ENCODE measurements around the gene C4orf54. TPM values are rescaled to one million over a fixed set of nuclear protein-coding genes. Genes with fewer than 3 reads are reported as not detected.

The C4orf54 gene
- total and polyA plus RNA-seq, 4 donors = under 0.01 to 0.06 (median 0.01) TPM

DNA sequence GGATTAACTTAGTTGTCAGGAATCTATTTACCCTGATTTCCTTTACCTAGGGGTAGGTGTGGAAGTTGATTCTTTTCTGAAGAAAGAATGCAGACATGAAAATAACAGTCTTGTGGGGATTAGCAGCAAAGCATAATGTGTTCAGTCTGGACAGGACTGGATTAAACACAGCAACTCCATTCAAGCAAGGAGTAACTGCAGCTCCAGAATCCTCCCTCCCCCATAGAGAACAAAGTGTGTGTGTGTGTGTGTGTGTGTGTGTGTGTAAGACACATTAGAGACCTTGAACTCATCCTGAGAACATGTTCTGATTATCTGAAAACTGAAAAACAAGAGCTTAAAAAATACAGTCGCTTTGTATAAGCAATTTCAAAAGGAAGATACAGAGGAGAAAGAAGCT, 9.3 kb downstream of the C4orf54 start:
- ATAC-seq (ENCODE audit: insufficient read depth, low FRiP score) = no peak

DNA sequence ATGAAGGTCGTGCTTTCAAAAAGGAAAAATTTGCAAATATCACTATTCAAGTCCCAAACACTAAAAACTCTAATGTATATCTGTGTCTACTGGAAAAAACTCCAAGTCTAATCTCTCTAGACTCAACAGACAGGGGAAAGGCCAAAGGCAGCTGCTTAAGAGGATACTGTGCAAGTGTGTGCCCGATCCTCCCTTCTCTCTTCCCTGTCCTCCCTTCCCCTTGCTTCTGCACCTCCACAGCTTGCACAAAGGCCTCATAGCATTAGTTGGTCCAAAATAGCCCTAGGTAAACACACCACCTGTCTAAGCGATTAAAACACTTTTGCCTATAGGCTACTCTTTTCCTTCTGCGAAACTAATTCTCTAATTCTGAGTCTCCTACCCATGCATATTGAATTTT, 10.6 kb downstream of the C4orf54 start:
- Histone ChIP-seq H3K4me1 (ENCODE audit: control insufficient read depth in 5 of 5, insufficient read depth in 5 of 5, low read length in 5 of 5) (peaks cover 0 to 21% (median 8%) of the 10 kb centered on the region in 5 donors), H3K9ac (ENCODE audit: insufficient read depth in 1 of 2, low read length in 2 of 2) (no peak overlapping the region), H3K27me3 (ENCODE audit: control insufficient read depth in 3 of 3, insufficient read depth in 3 of 3, low read length in 2 of 3) (no peaks in the 10 kb centered on the region), H3K27ac (ENCODE audit: low read depth in 1 of 2, low read length in 1 of 2) (no peak overlapping the region), H3K9me3 (ENCODE audit: control insufficient read depth in 4 of 4, insufficient read depth in 3 of 4, low read length in 3 of 4) (peaks cover 0 to 3% (median 0%) of the 10 kb centered on the region in 4 donors), H3K4me3 (no peak overlapping the region), H3K36me3 (ENCODE audit: control insufficient read depth in 4 of 4, insufficient read depth in 4 of 4, low read length in 4 of 4) (no peaks in the 10 kb centered on the region)
- WGBS, 2 donors = 87 to 90% methylated on average over 4 of the region's 4 CpGs
- ATAC-seq (ENCODE audit: insufficient read depth, low FRiP score) (no peak), DNase-seq (no peak)
- TF ChIP-seq, protein P1, sequence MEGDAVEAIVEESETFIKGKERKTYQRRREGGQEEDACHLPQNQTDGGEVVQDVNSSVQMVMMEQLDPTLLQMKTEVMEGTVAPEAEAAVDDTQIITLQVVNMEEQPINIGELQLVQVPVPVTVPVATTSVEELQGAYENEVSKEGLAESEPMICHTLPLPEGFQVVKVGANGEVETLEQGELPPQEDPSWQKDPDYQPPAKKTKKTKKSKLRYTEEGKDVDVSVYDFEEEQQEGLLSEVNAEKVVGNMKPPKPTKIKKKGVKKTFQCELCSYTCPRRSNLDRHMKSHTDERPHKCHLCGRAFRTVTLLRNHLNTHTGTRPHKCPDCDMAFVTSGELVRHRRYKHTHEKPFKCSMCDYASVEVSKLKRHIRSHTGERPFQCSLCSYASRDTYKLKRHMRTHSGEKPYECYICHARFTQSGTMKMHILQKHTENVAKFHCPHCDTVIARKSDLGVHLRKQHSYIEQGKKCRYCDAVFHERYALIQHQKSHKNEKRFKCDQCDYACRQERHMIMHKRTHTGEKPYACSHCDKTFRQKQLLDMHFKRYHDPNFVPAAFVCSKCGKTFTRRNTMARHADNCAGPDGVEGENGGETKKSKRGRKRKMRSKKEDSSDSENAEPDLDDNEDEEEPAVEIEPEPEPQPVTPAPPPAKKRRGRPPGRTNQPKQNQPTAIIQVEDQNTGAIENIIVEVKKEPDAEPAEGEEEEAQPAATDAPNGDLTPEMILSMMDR (IDR thresholded peaks at IDR 0.05; ENCODE audit: control extremely low read depth, extremely low read depth) = no peak

More for the DNA sequence above, 9.3 kb downstream of the C4orf54 start:
- Histone ChIP-seq H3K9me3 (ENCODE audit: control insufficient read depth in 4 of 4, insufficient read depth in 3 of 4, low read length in 3 of 4) (peaks cover 0 to 1% (median 0%) of the 10 kb centered on the region in 4 donors), H3K4me1 (ENCODE audit: control insufficient read depth in 5 of 5, insufficient read depth in 5 of 5, low read length in 5 of 5) (peaks cover 0 to 14% (median 7%) of the 10 kb centered on the region in 5 donors), H3K4me3 (no peak overlapping the region), H3K9ac (ENCODE audit: insufficient read depth in 1 of 2, low read length in 2 of 2) (no peak overlapping the region), H3K27ac (ENCODE audit: low read depth in 1 of 2, low read length in 1 of 2) (no peak overlapping the region), H3K27me3 (ENCODE audit: control insufficient read depth in 3 of 3, insufficient read depth in 3 of 3, low read length in 2 of 3) (no peaks in the 10 kb centered on the region), H3K36me3 (ENCODE audit: control insufficient read depth in 4 of 4, insufficient read depth in 4 of 4, low read length in 4 of 4) (no peaks in the 10 kb centered on the region)
- TF ChIP-seq, protein P1 (IDR thresholded peaks at IDR 0.05; ENCODE audit: control extremely low read depth, extremely low read depth) = no peak
- 68 to 91% methylated on average over 1 of the region's 1 CpG for WGBS, 2 donors
- DNase-seq = no peak

DNA sequence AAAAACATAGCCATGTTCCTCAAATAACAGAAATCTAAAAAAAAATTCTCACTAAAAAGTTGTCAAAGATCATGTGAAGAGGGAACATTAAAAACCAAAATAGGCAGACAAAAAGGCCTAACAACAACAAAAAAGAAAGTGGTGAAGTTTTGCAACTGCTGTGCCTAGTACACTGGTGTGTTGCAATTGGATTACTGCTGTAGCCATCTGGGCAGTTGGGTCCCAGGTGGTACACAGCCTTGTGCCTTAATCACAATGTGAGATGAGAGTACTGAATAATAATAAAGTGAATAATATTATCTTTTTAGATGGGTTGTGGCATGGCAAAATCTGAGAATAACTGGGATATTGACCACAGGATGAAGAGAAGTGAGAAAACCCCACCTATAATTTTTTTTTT, 12.0 kb downstream of the C4orf54 start:
- no peak for ATAC-seq (ENCODE audit: insufficient read depth, low FRiP score)
- H3K9ac ChIP-seq (ENCODE audit: insufficient read depth in 1 of 2, low read length in 2 of 2) = no peak overlapping the region

More for the DNA sequence above, 12.0 kb downstream of the C4orf54 start:
- Histone ChIP-seq H3K36me3 (ENCODE audit: control insufficient read depth in 4 of 4, insufficient read depth in 4 of 4, low read length in 4 of 4) (no peaks in the 10 kb centered on the region), H3K27ac (ENCODE audit: low read depth in 1 of 2, low read length in 1 of 2) (no peak overlapping the region), H3K27me3 (ENCODE audit: control insufficient read depth in 3 of 3, insufficient read depth in 3 of 3, low read length in 2 of 3) (no peaks in the 10 kb centered on the region), H3K9me3 (ENCODE audit: control insufficient read depth in 4 of 4, insufficient read depth in 3 of 4, low read length in 3 of 4) (peaks cover 0 to 3% (median 0%) of the 10 kb centered on the region in 4 donors), H3K4me3 (no peak overlapping the region), H3K4me1 (ENCODE audit: control insufficient read depth in 5 of 5, insufficient read depth in 5 of 5, low read length in 5 of 5) (peaks cover 0 to 21% (median 8%) of the 10 kb centered on the region in 5 donors)
- no peak for DNase-seq
- TF ChIP-seq, protein P1 (IDR thresholded peaks at IDR 0.05; ENCODE audit: control extremely low read depth, extremely low read depth) = no peak
